Measurements from ENCODE around the gene NTRK3. TPM values are rescaled to one million over a fixed set of nuclear protein-coding genes. Genes with fewer than 3 reads are reported as not detected.

NTRK3 gene
- total and polyA plus RNA-seq, 2 of the 8 experiments (the other 6 are each of a cell fraction or from before 2014, with no cell fraction given): 4.5 to 6.8 TPM

DNA sequence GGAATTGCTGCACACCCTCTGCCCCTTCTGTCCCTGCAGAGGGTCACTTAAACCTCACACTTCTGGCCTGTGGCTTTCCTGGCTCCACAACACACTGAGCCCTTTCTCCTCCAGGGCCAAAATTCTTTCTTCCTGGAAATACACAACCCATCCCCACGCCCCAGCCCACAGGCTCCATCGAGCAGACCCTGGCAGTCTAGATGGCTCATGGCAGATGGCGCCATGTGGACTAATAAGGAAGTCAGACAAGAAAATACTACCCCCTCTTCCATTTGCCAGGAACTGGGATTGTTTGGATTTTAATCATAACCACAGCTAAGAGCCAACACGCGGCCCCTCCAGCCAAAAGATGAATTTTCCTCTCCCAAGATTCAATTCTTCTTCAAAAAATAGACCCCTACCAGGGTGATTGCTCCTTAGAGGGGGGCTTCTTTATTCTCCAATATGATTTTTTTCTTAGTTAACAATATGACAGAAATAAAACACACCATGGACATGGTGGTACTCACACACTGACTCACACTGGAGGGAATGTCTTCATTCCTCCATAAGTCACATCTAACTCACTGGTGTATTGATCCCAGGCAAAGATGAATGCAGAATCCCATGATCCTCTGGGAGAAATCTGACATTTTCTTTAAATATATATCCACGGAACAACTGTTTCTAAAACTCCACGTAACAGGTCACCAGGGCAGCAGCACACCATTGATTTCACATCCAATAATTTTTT lies 111.5 kb downstream of the NTRK3 start:
- Histone ChIP-seq H3K23ac (ENCODE audit: insufficient read length) (no peak overlapping the region), H3K4me2 (ENCODE audit: insufficient read depth in 1 of 2, low read depth in 2 of 2, low read length in 2 of 2) (no peak overlapping the region), H3K79me2 (ENCODE audit: control insufficient read depth in 1 of 2, insufficient read depth in 2 of 2, low read length in 2 of 2) (no peaks in the 10 kb centered on the region), H4K20me1 (replicated peaks in 1 of 2; ENCODE audit: control insufficient read depth in 1 of 2, insufficient read depth in 2 of 2, low read length in 2 of 2) (peaks cover 0 to 1% of the 10 kb centered on the region in 2 experiments), H2BK5ac (ENCODE audit: low read depth, low read length) (no peak overlapping the region), H3K27me3 (replicated peaks in 1 of 4; ENCODE audit: control insufficient read depth in 3 of 4, extremely low read depth in 1 of 4, insufficient read depth in 3 of 4, low read length in 3 of 4) (no peaks in the 10 kb centered on the region), H2BK120ac (replicated peaks; ENCODE audit: low read depth, low read length) (no peak overlapping the region), H3K4ac (replicated peaks; ENCODE audit: insufficient read length, low read depth, low read length) (no peak overlapping the region), H2BK20ac (ENCODE audit: low read length) (no peak overlapping the region), H3K4me1 (replicated peaks in 1 of 4; ENCODE audit: control insufficient read depth in 3 of 4, insufficient read depth in 4 of 4, low read length in 3 of 4) (no peaks in the 10 kb centered on the region; a peak in 1 of 7 replicates), H3K27ac (ENCODE audit: low read depth, low read length) (no peak overlapping the region), H3K14ac (ENCODE audit: insufficient read length) (no peak overlapping the region), H4K5ac (ENCODE audit: insufficient read length, low read depth, low read length) (no peak overlapping the region), H2BK15ac (ENCODE audit: low read length) (no peak overlapping the region), H3K9ac (replicated peaks in 1 of 4; ENCODE audit: extremely low read depth in 1 of 4, low read depth in 3 of 4, low read length in 3 of 4) (no peak overlapping the region), H3K79me1 (ENCODE audit: low read depth, low read length) (no peaks in the 10 kb centered on the region), H3K9me3 (ENCODE audit: insufficient read depth in 2 of 2, low read depth in 1 of 2, low read length in 1 of 2) (no peaks in the 10 kb centered on the region; a peak in 1 of 4 replicates), H3K18ac (ENCODE audit: extremely low read depth, low read length) (no peak overlapping the region), H2AK5ac (ENCODE audit: low read depth, low read length) (no peak overlapping the region), H4K91ac (replicated peaks; ENCODE audit: insufficient read length, low read length) (no peak overlapping the region), H3K36me3 (ENCODE audit: control insufficient read depth in 2 of 4, insufficient read depth in 4 of 4, low read length in 3 of 4) (0 out of 8 replicates have a peak, but pooled peaks cover 0 to 2% (median 0%) of the 10 kb centered on the region in 4 experiments), H3K23me2 (ENCODE audit: low read depth, low read length) (no peaks in the 10 kb centered on the region), H2BK12ac (ENCODE audit: low read depth, low read length) (no peak overlapping the region), H4K8ac (ENCODE audit: extremely low read depth, insufficient read depth, low read length) (no peak overlapping the region), H3K4me3 (ENCODE audit: extremely low read depth in 1 of 4, insufficient read depth in 2 of 4, low read depth in 3 of 4, low read length in 4 of 4) (no peak overlapping the region), H2AFZ (ENCODE audit: low read length) (no peak overlapping the region), H3K56ac (replicated peaks; ENCODE audit: insufficient read length, low read depth, low read length) (no peak overlapping the region)
- CTCF ChIA-PET (ENCODE audit: partially characterized antibody): no interaction called here
- POLR2A ChIA-PET (ENCODE audit: partially characterized antibody): no interaction called here
- 90% methylated on average over 7 of the region's 7 CpGs; no CpG with 5 or more reads in 1 of the 2 experiments for WGBS, 2 experiments (ENCODE audit: extremely low coverage in 1 of 2, insufficient coverage in 1 of 2, insufficient read length in 1 of 2, insufficient replicate concordance in 2 of 2, low coverage in 1 of 2, low lambda C conversion rate in 2 of 2, missing lambda C conversion rate in 1 of 2)
- no peak for TF ChIP-seq RAD21 (IDR thresholded peaks at IDR 0.05 in 1 of 2, conservative IDR thresholded peaks at IDR 0.05 in 1 of 2; ENCODE audit: low read depth in 2 of 2, low read length in 2 of 2)
- TF ChIP-seq TCF12 (IDR thresholded peaks at IDR 0.05; ENCODE audit: low read depth, low read length): no peak
- TF ChIP-seq CTBP2 (IDR thresholded peaks at IDR 0.05; ENCODE audit: borderline replicate concordance, insufficient read depth, insufficient read length, low read length): no peak
- DNase-seq (ENCODE audit: low read depth in 1 of 2, low spot score in 2 of 2) (no peak), FAIRE-seq (no peak)
